ENCODE data around the gene CREB3L2.
"Not testable (repeated sequence)": the region's sequence is repeated elsewhere in the genome, so short reads cannot be mapped to it uniquely, and the experiment has no call there.

Gene CREB3L2

DNA sequence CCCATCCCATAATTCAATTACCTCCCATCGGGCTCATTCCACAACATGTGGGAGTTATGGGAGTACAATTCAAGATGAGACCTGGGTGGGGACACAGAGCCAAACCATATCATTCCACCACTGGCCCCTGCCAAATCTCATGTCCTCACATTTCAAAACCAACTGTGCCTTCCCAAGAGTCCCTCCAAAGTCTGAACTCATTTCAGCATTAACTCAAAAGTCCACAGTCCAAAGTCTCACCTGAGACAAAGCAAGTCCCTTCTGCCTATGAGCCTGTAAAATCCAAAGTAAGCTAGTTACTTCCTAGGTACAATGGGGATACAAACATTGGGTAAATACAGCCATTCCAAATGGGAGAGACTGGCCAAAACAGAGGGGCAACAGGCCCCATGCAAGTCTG is 170.3 kb downstream of the CREB3L2 start:
- not testable (repeated sequence) for DNase-seq

DNA sequence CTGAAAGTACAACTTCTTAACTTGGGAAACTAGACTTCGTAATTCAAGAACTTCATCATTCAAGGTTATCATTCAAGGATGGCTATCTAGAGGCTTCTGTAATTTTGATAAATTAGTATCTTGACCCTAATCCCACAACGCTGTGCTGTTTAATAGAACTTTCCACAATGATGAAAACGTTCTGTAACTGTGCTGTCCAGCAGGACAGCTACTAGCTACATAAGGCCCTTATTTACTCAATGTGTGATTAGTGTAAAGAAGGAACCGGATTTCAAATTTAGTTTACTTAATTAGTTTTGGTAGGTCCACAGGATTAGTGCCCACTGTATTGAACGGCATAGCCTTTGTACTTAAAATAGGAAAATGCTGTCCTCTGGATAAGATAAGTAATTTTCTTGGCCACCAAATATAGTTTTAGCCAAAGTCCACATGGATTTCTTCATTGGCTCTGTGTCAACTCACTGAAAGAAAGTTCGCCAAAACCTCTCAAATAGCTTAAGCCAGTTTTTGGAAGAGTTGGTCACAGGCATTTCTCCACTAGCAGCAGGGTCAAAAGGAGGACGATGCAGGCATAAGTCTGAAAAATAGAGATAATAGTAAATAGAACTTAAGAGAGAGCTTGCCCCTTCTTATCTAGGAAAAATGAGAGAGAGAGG is 172.4 kb downstream of the CREB3L2 start:
- no peak for DNase-seq

DNA sequence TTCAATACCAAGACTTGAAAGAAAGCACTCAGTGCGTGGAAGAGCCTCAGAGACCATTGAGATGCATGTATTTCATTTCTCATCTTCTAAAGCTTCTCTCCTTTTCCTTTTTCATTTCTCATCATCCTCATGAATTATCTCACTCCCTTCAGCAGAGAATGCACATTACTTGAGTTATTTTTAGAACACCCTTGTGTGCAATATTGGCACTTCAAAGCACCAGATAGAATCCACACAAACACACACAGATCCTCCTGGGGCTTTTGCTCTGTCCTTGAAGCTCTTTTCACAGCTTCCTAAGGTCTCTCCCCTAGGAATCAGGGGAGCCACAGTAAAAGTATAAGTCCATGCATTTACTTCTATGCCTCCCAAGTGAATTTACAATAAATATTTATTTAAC is 173.4 kb downstream of the CREB3L2 start:
- DNase-seq = no peak

DNA sequence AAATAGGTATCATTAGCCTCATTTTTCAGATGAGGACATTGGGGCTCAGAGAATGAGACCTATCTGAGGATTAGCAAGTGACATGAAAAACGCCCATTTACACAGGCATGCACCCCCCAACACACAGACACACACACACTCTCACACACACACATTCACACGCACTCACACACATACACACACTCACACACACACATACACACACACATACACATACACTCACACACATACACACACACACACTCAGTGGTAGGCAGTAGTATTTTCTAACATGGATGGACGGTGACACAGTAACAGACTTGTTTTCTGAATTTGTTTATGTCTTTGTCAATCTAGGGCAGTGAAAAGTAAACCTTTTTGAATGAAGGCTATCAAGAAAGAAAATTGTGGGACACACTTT is 176.4 kb downstream of the CREB3L2 start:
- DNase-seq = no peak

Measured in OCI-M1 (cell line).